ENCODE measurements around the gene DNAH14.

GRCh38 chr1:225407755-225408154, 478.3 kb downstream of the DNAH14 start:
- TF ChIP-seq POLR2AphosphoS5 (IDR thresholded peaks at IDR 0.05) (no peak), EP300 (IDR thresholded peaks at IDR 0.05; ENCODE audit: low read depth) (no peak), POLR2A (IDR thresholded peaks at IDR 0.05) (no peak)
- TF ChIP-seq, protein P1, sequence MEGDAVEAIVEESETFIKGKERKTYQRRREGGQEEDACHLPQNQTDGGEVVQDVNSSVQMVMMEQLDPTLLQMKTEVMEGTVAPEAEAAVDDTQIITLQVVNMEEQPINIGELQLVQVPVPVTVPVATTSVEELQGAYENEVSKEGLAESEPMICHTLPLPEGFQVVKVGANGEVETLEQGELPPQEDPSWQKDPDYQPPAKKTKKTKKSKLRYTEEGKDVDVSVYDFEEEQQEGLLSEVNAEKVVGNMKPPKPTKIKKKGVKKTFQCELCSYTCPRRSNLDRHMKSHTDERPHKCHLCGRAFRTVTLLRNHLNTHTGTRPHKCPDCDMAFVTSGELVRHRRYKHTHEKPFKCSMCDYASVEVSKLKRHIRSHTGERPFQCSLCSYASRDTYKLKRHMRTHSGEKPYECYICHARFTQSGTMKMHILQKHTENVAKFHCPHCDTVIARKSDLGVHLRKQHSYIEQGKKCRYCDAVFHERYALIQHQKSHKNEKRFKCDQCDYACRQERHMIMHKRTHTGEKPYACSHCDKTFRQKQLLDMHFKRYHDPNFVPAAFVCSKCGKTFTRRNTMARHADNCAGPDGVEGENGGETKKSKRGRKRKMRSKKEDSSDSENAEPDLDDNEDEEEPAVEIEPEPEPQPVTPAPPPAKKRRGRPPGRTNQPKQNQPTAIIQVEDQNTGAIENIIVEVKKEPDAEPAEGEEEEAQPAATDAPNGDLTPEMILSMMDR (IDR thresholded peaks at IDR 0.05), result no peak
